ENCODE data around the gene LRRFIP1.

GRCh38 chr2:237749961-237750360, 122.6 kb downstream of the LRRFIP1 start:
- no peak for TF ChIP-seq REST (IDR thresholded peaks at IDR 0.05; ENCODE audit: insufficient read depth in 1 of 2, low read depth in 2 of 2, low read length in 2 of 2)
- TF ChIP-seq POLR2AphosphoS5 (IDR thresholded peaks at IDR 0.05; ENCODE audit: low read depth, low read length): no peak
- no peak for TF ChIP-seq SIN3A (IDR thresholded peaks at IDR 0.05; ENCODE audit: borderline replicate concordance, insufficient read depth, low read length)
- no peak for TF ChIP-seq TAF1 (IDR thresholded peaks at IDR 0.05; ENCODE audit: borderline replicate concordance, insufficient read depth, low read length)
